GM21717 (cell line): Measurements from ENCODE around the gene UBL5.
"Not testable (repeated sequence)": the region's sequence is repeated elsewhere in the genome, so short reads cannot be mapped to it uniquely, and the experiment has no call there.

Experiments
- ATAC-seq: cut with Tn5 transposase; IDR thresholded peaks from one replicate; pipeline ENCODE4 v1.9.1; 2021; ENCODE audit warnings: mild to moderate bottlenecking, moderate library complexity; ENCODE audit not compliant: unreplicated experiment

Gene UBL5

GRCh38 chr19:9808855-9809824 lies 18.6 kb upstream of the UBL5 start:
- no peak for ATAC-seq

- ATAC-seq = no peak
These were observed 16.6 kb upstream of the UBL5 start for GRCh38 chr19:9811139-9811538.

- ATAC-seq = peak; percentile 3
These were observed 9.5 kb upstream of the UBL5 start for GRCh38 chr19:9818175-9818733.

GRCh38 chr19:9818734-9819595 lies 8.8 kb upstream of the UBL5 start, which contains the start of gene FBXL12:
Gene FBXL12 (minus strand): TSS chr19:9819079. CDS start chr19:9818813, 266 bp downstream.
- peak; percentile 81 for ATAC-seq

GRCh38 chr19:9819596-9819909 lies 8.2 kb upstream of the UBL5 start:
- no peak for ATAC-seq

- not testable (repeated sequence) for ATAC-seq
These were observed 7.7 kb upstream of the UBL5 start for GRCh38 chr19:9820034-9820433.

DNA sequence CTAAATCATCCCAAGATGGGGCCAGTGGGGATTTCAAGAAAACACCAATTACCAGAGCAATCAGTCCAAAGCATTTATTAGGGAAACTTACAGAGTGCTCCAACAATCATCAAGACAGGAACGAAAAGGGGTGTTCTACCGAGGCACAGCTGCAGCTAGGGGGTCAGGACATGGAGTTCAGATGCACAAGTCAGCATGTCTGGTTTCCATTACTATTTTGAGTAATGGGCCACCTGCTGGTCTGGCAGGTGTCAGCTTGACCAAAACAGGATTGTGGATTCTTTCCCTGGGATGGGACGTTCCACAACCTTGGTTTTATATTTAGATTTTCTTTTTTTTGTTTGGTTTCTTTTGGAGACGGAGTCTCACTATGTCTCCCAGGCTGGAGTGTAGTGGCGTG lies 3.9 kb upstream of the UBL5 start:
- ATAC-seq = no peak

- no peak for ATAC-seq
These were observed 889 bp downstream of the UBL5 start for GRCh38 chr19:9828551-9829063.

DNA sequence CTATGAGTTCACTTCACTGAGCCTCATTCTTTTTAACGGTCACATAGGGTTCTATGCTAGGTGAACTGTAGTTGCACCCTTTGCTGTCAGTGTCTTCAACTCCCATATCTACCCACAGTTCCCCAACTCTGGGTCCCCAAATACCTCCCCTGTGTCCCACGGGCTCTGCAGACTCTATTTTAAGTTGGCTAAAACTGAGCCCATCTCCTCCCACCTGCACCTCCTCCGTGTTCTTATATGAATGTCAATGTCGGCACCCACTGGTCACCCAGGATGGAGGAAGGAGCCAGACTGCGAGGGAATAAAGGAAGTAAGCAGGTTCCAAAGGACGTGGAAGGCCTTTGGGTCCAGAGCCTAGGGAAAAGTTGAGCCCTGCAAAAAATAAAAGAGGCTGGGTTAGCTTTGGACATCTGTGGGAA lies 6.6 kb downstream of the UBL5 start:
- no peak for ATAC-seq

DNA sequence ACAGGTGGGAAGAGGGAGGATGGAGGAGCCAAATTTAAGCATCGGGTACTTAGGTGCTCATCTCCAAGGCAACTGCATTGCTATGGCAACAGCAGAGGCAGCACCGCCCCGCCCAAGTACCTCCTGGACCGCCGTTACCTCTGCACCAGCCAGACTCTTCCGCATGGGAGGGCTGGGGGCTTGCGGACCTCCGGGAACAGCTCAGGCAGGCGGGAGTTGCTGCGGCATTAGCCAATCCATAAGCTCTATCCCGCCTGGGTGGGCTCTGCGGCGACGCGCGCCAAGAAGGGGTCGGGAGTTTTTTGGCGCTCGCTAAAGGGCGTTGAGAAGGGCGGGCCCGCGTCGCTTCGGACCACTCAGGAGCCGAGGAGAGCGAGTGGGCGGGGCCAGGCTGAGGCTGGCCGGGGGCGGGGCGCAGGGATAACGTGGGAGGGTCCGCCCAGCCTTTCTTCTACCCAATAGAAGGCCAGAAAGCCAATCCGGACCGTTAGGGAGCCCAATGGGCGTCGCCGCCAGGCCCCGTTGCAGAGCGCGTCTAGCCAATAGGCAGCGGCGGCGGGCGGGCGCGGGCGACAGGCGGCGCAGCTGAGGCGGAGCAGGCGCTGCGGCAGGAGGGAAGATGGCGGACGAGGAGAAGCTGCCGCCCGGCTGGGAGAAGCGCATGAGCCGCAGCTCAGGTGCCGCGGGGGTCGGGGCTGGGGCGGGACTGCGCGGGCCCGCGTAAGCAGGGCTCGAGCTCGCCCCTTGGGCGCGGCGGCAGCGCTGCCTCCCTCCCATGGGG lies 7.2 kb downstream of the UBL5 start, which contains the start of gene PIN1:
Gene PIN1 (plus strand): TSS at position 593 of the 781 bp plus-strand sequence. CDS start 27 bp downstream, at position 620.
- ATAC-seq = peak; percentile 88

GRCh38 chr19:9835507-9835949 lies 7.8 kb downstream of the UBL5 start:
- ATAC-seq = peak; percentile 16

GRCh38 chr19:9836021-9836420 lies 8.3 kb downstream of the UBL5 start:
- no peak for ATAC-seq

- ATAC-seq = no peak
These were observed 10.6 kb downstream of the UBL5 start for GRCh38 chr19:9838324-9838723.

DNA sequence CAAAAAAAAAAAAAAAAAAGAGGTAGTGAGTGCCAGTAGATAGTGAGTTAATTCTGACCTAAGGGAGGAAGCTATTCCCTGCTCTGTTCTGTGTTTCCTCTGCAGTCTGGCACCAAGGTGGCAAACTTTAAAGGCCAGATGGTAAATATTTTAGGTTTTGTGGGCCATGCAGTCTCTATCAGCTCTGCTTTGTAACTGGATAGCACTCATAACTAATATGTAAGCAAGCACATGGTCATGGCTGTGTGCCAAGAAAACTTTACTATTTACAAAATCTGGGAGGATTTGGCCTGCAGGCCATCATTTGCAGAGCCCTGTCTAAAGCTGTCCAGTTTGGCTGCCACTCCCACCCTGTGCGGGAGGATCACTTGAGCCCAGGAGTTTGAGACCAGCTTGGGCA lies 11.7 kb downstream of the UBL5 start:
- ATAC-seq = no peak

DNA sequence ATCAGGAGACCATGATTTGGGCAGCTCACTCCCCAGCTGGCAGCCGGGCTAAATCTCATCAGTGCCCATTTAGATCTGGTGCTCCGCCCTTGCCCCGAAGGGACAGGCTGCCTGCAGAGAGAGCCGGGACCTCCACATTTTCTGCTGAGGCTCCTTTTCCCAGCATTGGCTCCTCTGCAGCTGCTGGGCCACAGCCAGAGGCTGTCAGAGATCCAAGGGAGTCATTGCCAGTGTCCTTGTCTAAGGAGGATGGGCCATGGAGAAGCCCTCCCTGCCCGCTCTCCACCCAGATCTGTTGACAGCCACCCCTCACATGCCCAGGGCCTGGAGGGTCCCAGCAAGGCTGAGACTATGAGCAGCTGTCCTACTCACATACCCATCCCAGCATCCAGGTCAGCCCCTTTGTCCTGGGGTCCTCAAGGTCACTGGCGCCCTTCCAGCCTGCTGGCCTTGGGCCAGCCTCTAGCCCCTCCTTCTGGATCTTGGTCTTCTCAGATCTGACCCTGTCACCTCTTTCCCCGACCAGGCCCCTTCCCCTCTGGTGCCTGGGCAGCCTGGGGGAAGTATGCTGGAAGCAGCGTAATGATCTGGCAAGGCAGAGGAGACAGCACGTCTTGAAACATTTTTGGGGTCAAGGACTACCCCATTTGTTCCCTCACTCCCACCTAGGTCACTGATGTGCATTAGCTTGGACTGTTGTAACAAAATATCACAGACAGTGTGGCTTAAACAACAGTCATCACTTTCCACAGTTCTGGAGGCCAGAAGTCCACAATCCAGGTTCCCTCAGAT lies 15.3 kb downstream of the UBL5 start:
- ATAC-seq = no peak

DNA sequence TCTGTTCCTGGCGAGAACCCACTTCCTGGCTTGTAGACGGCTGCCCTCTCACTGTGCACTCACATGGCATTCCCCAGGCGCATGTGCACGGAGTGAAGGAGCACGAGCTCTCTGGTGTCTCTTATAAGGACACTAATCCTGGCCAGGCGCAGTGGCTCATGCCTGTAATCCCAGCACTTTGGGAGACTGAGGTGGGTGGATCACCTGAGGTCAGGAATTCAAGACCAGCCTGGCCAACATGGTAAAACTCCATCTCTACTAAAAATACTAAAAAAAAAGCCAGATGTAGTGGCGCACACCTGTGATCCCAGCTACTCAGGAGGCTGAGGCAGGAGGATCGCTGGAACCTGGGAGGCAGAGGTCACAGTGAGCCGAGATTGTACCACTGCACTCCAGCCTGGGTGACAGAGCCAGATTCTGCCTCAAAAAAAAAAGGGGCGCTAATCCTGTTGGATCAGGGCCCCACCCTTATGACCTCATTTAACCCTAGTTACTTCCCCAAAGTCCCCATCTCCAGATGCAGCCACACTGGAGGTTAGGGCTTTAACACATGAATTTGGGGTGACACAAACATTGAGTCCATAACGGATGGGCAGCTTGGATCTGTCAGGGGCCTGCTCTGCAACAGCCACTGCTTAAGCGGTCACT lies 16.0 kb downstream of the UBL5 start:
- ATAC-seq = not testable (repeated sequence)

GRCh38 chr19:9847087-9847671 lies 19.5 kb downstream of the UBL5 start:
- ATAC-seq = no peak

GRCh38 chr19:9848060-9848459 lies 20.3 kb downstream of the UBL5 start:
- no peak for ATAC-seq
